HG03039 (cell line): ENCODE data around the gene ATRNL1.
"Not testable (repeated sequence)": the region's sequence is repeated elsewhere in the genome, so short reads cannot be mapped to it uniquely, and the experiment has no call there.

Source experiments
- ATAC-seq: cut with Tn5 transposase; IDR thresholded peaks from one replicate; pipeline ENCODE4 v1.9.1; 2021; ENCODE audit warnings: mild to moderate bottlenecking, moderate library complexity; ENCODE audit not compliant: unreplicated experiment

ATRNL1 gene

GRCh38 chr10:115173915-115174443, 80.8 kb downstream of the ATRNL1 start:
- ATAC-seq: no peak

- not testable (repeated sequence) for ATAC-seq
These were observed 114.1 kb downstream of the ATRNL1 start for GRCh38 chr10:115207276-115207675.

- peak; percentile 89 for ATAC-seq
These were observed 116.0 kb downstream of the ATRNL1 start for GRCh38 chr10:115209133-115209532.

GRCh38 chr10:115214829-115215228, 121.7 kb downstream of the ATRNL1 start:
- ATAC-seq: no peak

- ATAC-seq: no peak
These were observed 126.0 kb downstream of the ATRNL1 start for GRCh38 chr10:115219203-115219602.

- no peak for ATAC-seq
These were observed 128.9 kb downstream of the ATRNL1 start for GRCh38 chr10:115222039-115222438.

- no peak for ATAC-seq
These were observed 146.6 kb downstream of the ATRNL1 start for GRCh38 chr10:115239761-115240160.

GRCh38 chr10:115250784-115251183, 157.6 kb downstream of the ATRNL1 start:
- ATAC-seq: no peak

GRCh38 chr10:115253765-115254164, 160.6 kb downstream of the ATRNL1 start:
- not testable (repeated sequence) for ATAC-seq

- no peak for ATAC-seq
These were observed 179.3 kb downstream of the ATRNL1 start for GRCh38 chr10:115272482-115272881.

- ATAC-seq: no peak
These were observed 185.1 kb downstream of the ATRNL1 start for GRCh38 chr10:115278294-115278693.

GRCh38 chr10:115295213-115295805, 202.1 kb downstream of the ATRNL1 start:
- no peak for ATAC-seq

GRCh38 chr10:115300080-115300479, 206.9 kb downstream of the ATRNL1 start:
- ATAC-seq: no peak

- not testable (repeated sequence) for ATAC-seq
These were observed 226.5 kb downstream of the ATRNL1 start for GRCh38 chr10:115319669-115320068.

GRCh38 chr10:115321360-115321759, 228.2 kb downstream of the ATRNL1 start:
- ATAC-seq: no peak

GRCh38 chr10:115328331-115328730, 235.2 kb downstream of the ATRNL1 start:
- ATAC-seq: no peak

- no peak for ATAC-seq
These were observed 242.2 kb downstream of the ATRNL1 start for GRCh38 chr10:115335366-115335765.

- peak; percentile 71 for ATAC-seq
These were observed 262.1 kb downstream of the ATRNL1 start for GRCh38 chr10:115355162-115355760.

GRCh38 chr10:115367920-115368319, 274.8 kb downstream of the ATRNL1 start:
- not testable (repeated sequence) for ATAC-seq

GRCh38 chr10:115379064-115379463, 285.9 kb downstream of the ATRNL1 start:
- ATAC-seq: no peak

- ATAC-seq: no peak
These were observed 291.5 kb downstream of the ATRNL1 start for GRCh38 chr10:115384665-115385064.

- ATAC-seq: no peak
These were observed 297.4 kb downstream of the ATRNL1 start for GRCh38 chr10:115390607-115391006.

- no peak for ATAC-seq
These were observed 304.9 kb downstream of the ATRNL1 start for GRCh38 chr10:115398026-115398425.
